ENCODE data around the gene LIME1. TPM values are rescaled to one million over a fixed set of nuclear protein-coding genes. Genes with fewer than 3 reads are reported as not detected.

The LIME1 gene
- total RNA-seq, 4 donors from 2014 or later = 12.2 to 36.5 (median 16.9) TPM

- Histone ChIP-seq H3K27ac (no peak overlapping the region), H3K4me1 (peaks cover 26% of the 10 kb centered on the region), H3K4me3 (no peak overlapping the region), H3K36me3 (peaks cover 45% of the 10 kb centered on the region), H3K9me3 (no peaks in the 10 kb centered on the region), H3K27me3 (no peaks in the 10 kb centered on the region)
- peak; percentile 53 to 60 for DNase-seq (ENCODE audit: low spot score in 2 of 2)
- no peak for TF ChIP-seq POLR2A (IDR thresholded peaks at IDR 0.05)
- no peak for TF ChIP-seq EP300 (IDR thresholded peaks at IDR 0.05)
- TF ChIP-seq POLR2AphosphoS5 (IDR thresholded peaks at IDR 0.05) = no peak
- no peak for TF ChIP-seq CTCF (IDR thresholded peaks at IDR 0.05)
- 92% methylated on average over 8 of the region's 8 CpGs for WGBS
These were observed 31.0 kb upstream of the LIME1 start for GRCh38 chr20:63705232-63706026.

GRCh38 chr20:63706027-63706695, 30.3 kb upstream of the LIME1 start:
- WGBS = 64% methylated on average over 12 of the region's 12 CpGs
- Histone ChIP-seq H3K4me1 (peaks cover 26% of the 10 kb centered on the region), H3K4me3 (peak overlapping the region; percentile 94), H3K27me3 (no peaks in the 10 kb centered on the region), H3K9me3 (no peaks in the 10 kb centered on the region), H3K36me3 (peaks cover 47% of the 10 kb centered on the region), H3K27ac (peak overlapping the region; percentile 94)
- TF ChIP-seq EP300 (IDR thresholded peaks at IDR 0.05) = no peak
- no peak for TF ChIP-seq POLR2AphosphoS5 (IDR thresholded peaks at IDR 0.05)
- TF ChIP-seq POLR2A (IDR thresholded peaks at IDR 0.05) = no peak
- no peak for TF ChIP-seq CTCF (IDR thresholded peaks at IDR 0.05)
- peak; percentile 61 to 65 for DNase-seq (ENCODE audit: low spot score in 2 of 2)

GRCh38 chr20:63706852-63707557, 29.5 kb upstream of the LIME1 start:
- Histone ChIP-seq H3K27ac (peak overlapping the region; percentile 94), H3K36me3 (peaks cover 56% of the 10 kb centered on the region), H3K4me1 (peaks cover 26% of the 10 kb centered on the region), H3K4me3 (peak overlapping the region; percentile 94), H3K9me3 (no peaks in the 10 kb centered on the region), H3K27me3 (no peaks in the 10 kb centered on the region)
- WGBS = 5% methylated on average over 29 of the region's 56 CpGs
- peak; percentile 80 to 81 for DNase-seq (ENCODE audit: low spot score in 2 of 2)
- TF ChIP-seq POLR2AphosphoS5 (IDR thresholded peaks at IDR 0.05) (no peak), EP300 (IDR thresholded peaks at IDR 0.05) (no peak), CTCF (IDR thresholded peaks at IDR 0.05) (peak in 1 of 2 donors; percentile 34)

GRCh38 chr20:63707558-63708300, 28.7 kb upstream of the LIME1 start, which contains the start of the genes ARFRP1 and ZGPAT:
Gene ARFRP1 (minus strand): TSS chr20:63707976. CDS start chr20:63707091, 885 bp downstream.
Gene ZGPAT (plus strand): TSS chr20:63708039. CDS start chr20:63708581, 542 bp downstream.
- Histone ChIP-seq H3K36me3 (peaks cover 61% of the 10 kb centered on the region), H3K9me3 (no peaks in the 10 kb centered on the region), H3K4me3 (peak within 1 kb of the TSS; percentile 94), H3K27ac (peak within 1 kb of the TSS; percentile 94), H3K27me3 (no peaks in the 10 kb centered on the region), H3K4me1 (peaks cover 26% of the 10 kb centered on the region)
- no peak for TF ChIP-seq CTCF (IDR thresholded peaks at IDR 0.05)
- peak in 1 of 2 donors; percentile 32 for TF ChIP-seq POLR2A (IDR thresholded peaks at IDR 0.05)
- TF ChIP-seq POLR2AphosphoS5 (IDR thresholded peaks at IDR 0.05) = peak in 2 of 3 donors; percentile 73 to 81
- TF ChIP-seq EP300 (IDR thresholded peaks at IDR 0.05) = no peak
- WGBS = no CpG with 5 or more reads among the region's 98 CpGs
- DNase-seq (ENCODE audit: low spot score in 2 of 2) = peak; percentile 89 to 92

Data from suprapubic skin (tissue), 4 donors.